ENCODE results near the gene SLC8A3.

DNA sequence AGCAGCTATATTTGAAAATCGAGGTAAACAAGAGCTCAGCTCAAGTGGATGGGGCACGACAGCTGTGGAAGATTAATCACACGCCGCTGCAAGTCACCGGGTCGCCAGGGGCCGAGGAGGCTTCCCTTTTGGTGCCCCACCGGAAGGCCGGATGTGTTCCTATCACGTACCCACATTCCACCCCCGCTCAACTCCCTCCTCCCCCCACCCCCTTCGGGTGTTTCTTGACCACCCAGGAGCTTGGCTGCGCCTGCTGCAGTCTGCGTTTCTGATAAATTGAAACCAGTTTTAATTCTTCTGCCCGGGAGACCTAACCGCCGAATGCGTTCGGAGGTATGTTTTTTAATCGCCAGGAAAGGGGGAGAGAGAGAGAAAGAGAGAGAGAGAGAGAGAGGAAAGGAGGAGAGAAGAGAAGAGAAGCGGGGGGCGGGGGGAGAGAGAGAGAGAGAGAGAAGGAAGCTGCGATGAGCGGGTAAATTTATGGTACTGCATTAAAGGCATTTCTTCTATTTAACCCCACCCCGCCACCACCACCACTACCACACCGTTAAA is 1.8 kb downstream of the SLC8A3 start:
- TF ChIP-seq POLR2AphosphoS5 (IDR thresholded peaks at IDR 0.05) = no peak
- TF ChIP-seq CTCF (IDR thresholded peaks at IDR 0.05) = no peak
- no peak for TF ChIP-seq POLR2A (IDR thresholded peaks at IDR 0.05)
- no peak for TF ChIP-seq EP300 (IDR thresholded peaks at IDR 0.05)

All from gastroesophageal sphincter (tissue), 3 donors.